Measurements from ENCODE around the gene CACNA1A. TPM values are rescaled to one million over a fixed set of nuclear protein-coding genes. Genes with fewer than 3 reads are reported as not detected.

CACNA1A gene
- total RNA-seq, 2 experiments from 2014 or later = 0.19 to 0.78 TPM

- H3K4me3 ChIP-seq (ENCODE audit: low read depth, low read length, poor library complexity, severe bottlenecking) = no peak overlapping the region
- ChIA-PET CTCF (ENCODE audit: unreplicated experiment) (no interaction called here), POLR2A (interaction anchor here (0.6 kb wide), 1 partner anchor 1418 kb away, joined by 3 read pairs; no protein-coding TSS in a partner anchor)
- TF ChIP-seq EZH2phosphoT487 (IDR thresholded peaks at IDR 0.05; ENCODE audit: borderline replicate concordance, low read depth, low read length) (no peak), CTCF (conservative IDR thresholded peaks at IDR 0.05; ENCODE audit: low read length) (no peak)
- no peaks in the 10 kb centered on the region for H3K36me3 ChIP-seq (ENCODE audit: insufficient read depth, low read length)
- no TSS peak for BruUV-seq (replicated peaks)
- H3K27ac ChIP-seq (ENCODE audit: low read depth, low read length, poor library complexity, severe bottlenecking) = no peak overlapping the region
- no peaks in the 10 kb centered on the region for H4K20me1 ChIP-seq (ENCODE audit: insufficient read depth, low read length)
- H3K9me2 ChIP-seq (ENCODE audit: insufficient read depth, low read length) = no peaks in the 10 kb centered on the region
- H3K4me2 ChIP-seq (ENCODE audit: low read length) = no peak overlapping the region
- no peak for DNase-seq (ENCODE audit: low spot score)
- no peaks in the 10 kb centered on the region for H3K79me2 ChIP-seq (ENCODE audit: insufficient read depth, low read depth, low read length)
- H2AFZ ChIP-seq (ENCODE audit: low read length) = no peak overlapping the region
- intact Hi-C loops (cut with micrococcal nuclease; ENCODE audit: unreplicated experiment) = no loop called here
- H3K4me1 ChIP-seq (ENCODE audit: insufficient read depth, low read length, poor library complexity, severe bottlenecking) = no peaks in the 10 kb centered on the region
- H3K9me3 ChIP-seq (ENCODE audit: low read length) = no peaks in the 10 kb centered on the region
Observed at GRCh38 chr19:13553880-13554400, 47.7 kb upstream of the CACNA1A start.

GRCh38 chr19:13548131-13548530 is 41.9 kb upstream of the CACNA1A start:
- H2AFZ ChIP-seq (ENCODE audit: low read length) = no peak overlapping the region
- TF ChIP-seq EZH2phosphoT487 (IDR thresholded peaks at IDR 0.05; ENCODE audit: borderline replicate concordance, low read depth, low read length) (no peak), CTCF (conservative IDR thresholded peaks at IDR 0.05; ENCODE audit: low read length) (no peak)
- no peaks in the 10 kb centered on the region for H3K9me2 ChIP-seq (ENCODE audit: insufficient read depth, low read length)
- no peak overlapping the region for H3K27ac ChIP-seq (ENCODE audit: low read depth, low read length, poor library complexity, severe bottlenecking)
- H3K79me2 ChIP-seq (ENCODE audit: insufficient read depth, low read depth, low read length) = no peaks in the 10 kb centered on the region
- intact Hi-C loops (cut with micrococcal nuclease; ENCODE audit: unreplicated experiment) = no loop called here
- H3K36me3 ChIP-seq (ENCODE audit: insufficient read depth, low read length) = no peaks in the 10 kb centered on the region
- BruUV-seq (replicated peaks) = no TSS peak
- ChIA-PET CTCF (ENCODE audit: unreplicated experiment) (no interaction called here), POLR2A (no interaction called here)
- H3K4me1 ChIP-seq (ENCODE audit: insufficient read depth, low read length, poor library complexity, severe bottlenecking) = no peaks in the 10 kb centered on the region
- no peak for DNase-seq (ENCODE audit: low spot score)
- no peaks in the 10 kb centered on the region for H3K9me3 ChIP-seq (ENCODE audit: low read length)
- H3K4me2 ChIP-seq (ENCODE audit: low read length) = no peak overlapping the region
- H3K4me3 ChIP-seq (ENCODE audit: low read depth, low read length, poor library complexity, severe bottlenecking) = no peak overlapping the region
- no peaks in the 10 kb centered on the region for H4K20me1 ChIP-seq (ENCODE audit: insufficient read depth, low read length)

GRCh38 chr19:13547102-13547501 is 40.8 kb upstream of the CACNA1A start:
- Histone ChIP-seq H3K79me2 (ENCODE audit: insufficient read depth, low read depth, low read length) (no peaks in the 10 kb centered on the region), H2AFZ (ENCODE audit: low read length) (no peak overlapping the region), H3K4me1 (ENCODE audit: insufficient read depth, low read length, poor library complexity, severe bottlenecking) (no peaks in the 10 kb centered on the region), H4K20me1 (ENCODE audit: insufficient read depth, low read length) (no peaks in the 10 kb centered on the region), H3K27ac (ENCODE audit: low read depth, low read length, poor library complexity, severe bottlenecking) (no peak overlapping the region), H3K36me3 (ENCODE audit: insufficient read depth, low read length) (no peaks in the 10 kb centered on the region), H3K9me3 (ENCODE audit: low read length) (no peaks in the 10 kb centered on the region), H3K9me2 (ENCODE audit: insufficient read depth, low read length) (no peaks in the 10 kb centered on the region), H3K4me2 (ENCODE audit: low read length) (no peak overlapping the region), H3K4me3 (ENCODE audit: low read depth, low read length, poor library complexity, severe bottlenecking) (no peak overlapping the region)
- ChIA-PET POLR2A (interaction anchor here (0.6 kb wide), 1 partner anchor 1360 kb away, joined by 3 read pairs; no protein-coding TSS in a partner anchor), CTCF (ENCODE audit: unreplicated experiment) (no interaction called here)
- intact Hi-C loops (cut with micrococcal nuclease; ENCODE audit: unreplicated experiment) = no loop called here
- no TSS peak for BruUV-seq (replicated peaks)
- no peak for DNase-seq (ENCODE audit: low spot score)
- TF ChIP-seq CTCF (conservative IDR thresholded peaks at IDR 0.05; ENCODE audit: low read length) (no peak), EZH2phosphoT487 (IDR thresholded peaks at IDR 0.05; ENCODE audit: borderline replicate concordance, low read depth, low read length) (no peak)
